Kidney epithelial cell (primary cell): ENCODE results near the gene TTC33. TPM values are rescaled to one million over a fixed set of nuclear protein-coding genes. Genes with fewer than 3 reads are reported as not detected.
A peak's percentile ranks its signal among the peaks of the same experiment; 100 is the strongest.
"Not testable (repeated sequence)": the region's sequence is repeated elsewhere in the genome, so short reads cannot be mapped to it uniquely, and the experiment has no call there.

ENCODE experiments used
- DNase-seq: peaks from one replicate; pipeline ENCODE4 v3.0.0-alpha.2; 2010; ENCODE audit warnings: low read depth
- H3K27me3 ChIP-seq: 2 replicates; pipeline ENCODE4 v1.6.0; 2011; ENCODE audit warnings: low read length; ENCODE audit not compliant: control insufficient read depth, insufficient read depth
- H3K36me3 ChIP-seq: 2 replicates; pipeline ENCODE4 v1.5.1; 2011; ENCODE audit warnings: low read length; ENCODE audit not compliant: control insufficient read depth, insufficient read depth
- H3K4me3 ChIP-seq: 2 replicates; pipeline ENCODE4 v1.5.1; 2011; ENCODE audit warnings: low read depth, mild to moderate bottlenecking, control low read depth, low read length
- total RNA-seq: library from RNA; depleted of rRNA; stranded (reverse); fragments of >200 nt; gene quantifications from 2 replicates; pipeline ENCODE4 v1.2.3, GENCODE V29; 2015
- TF ChIP-seq, protein P1 (sequence below): IDR thresholded peaks from 2 replicates; pipeline ENCODE4 v1.5.1; 2011; ENCODE audit warnings: mild to moderate bottlenecking, moderate library complexity, low read length, control low read depth, inconsistent platforms; ENCODE audit not compliant: insufficient read depth, poor library complexity, severe bottlenecking

TTC33 gene
- total RNA-seq, 1 donor from 2014 or later: 13.8 TPM

DNA sequence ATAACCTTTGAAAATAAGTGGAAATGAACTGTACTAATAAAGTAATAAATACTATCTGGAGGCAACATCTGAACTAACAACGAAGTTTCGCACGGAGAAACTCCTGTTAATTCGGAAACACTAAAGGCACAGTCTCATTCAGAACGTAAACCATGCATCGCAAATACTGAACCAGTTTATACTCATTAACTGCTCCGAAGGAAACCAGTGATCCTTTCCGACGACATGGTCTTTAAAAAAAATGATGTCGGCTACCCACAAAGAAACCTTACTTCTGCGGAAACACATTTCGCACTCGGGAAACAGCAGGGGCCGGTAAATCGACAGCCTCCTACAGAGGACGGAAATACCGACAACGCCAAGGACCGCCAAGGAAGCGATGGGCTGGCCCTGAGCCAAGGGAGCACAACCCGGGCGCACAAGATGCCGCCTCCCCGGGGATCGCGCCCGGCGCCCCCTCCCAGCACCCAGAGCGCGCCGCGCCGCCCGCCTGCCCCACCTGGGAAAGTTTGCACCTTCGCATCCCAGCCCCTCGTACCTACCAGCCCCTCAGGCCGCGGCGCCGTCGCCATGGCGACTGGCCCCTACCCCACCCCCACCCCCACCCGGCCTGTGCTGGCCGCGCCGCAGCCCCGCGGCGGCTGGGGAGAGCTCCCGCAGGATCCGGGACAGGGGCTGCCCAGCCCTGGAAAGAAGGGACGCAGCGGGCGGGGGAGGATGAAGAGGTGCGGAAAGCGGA lies 41.7 kb upstream of the TTC33 start:
- DNase-seq: peak; percentile 5
- no peaks in the 10 kb centered on the region for H3K36me3 ChIP-seq
- no peaks in the 10 kb centered on the region for H3K27me3 ChIP-seq
- peak overlapping the region; percentile 99 for H3K4me3 ChIP-seq
- TF ChIP-seq, protein P1, sequence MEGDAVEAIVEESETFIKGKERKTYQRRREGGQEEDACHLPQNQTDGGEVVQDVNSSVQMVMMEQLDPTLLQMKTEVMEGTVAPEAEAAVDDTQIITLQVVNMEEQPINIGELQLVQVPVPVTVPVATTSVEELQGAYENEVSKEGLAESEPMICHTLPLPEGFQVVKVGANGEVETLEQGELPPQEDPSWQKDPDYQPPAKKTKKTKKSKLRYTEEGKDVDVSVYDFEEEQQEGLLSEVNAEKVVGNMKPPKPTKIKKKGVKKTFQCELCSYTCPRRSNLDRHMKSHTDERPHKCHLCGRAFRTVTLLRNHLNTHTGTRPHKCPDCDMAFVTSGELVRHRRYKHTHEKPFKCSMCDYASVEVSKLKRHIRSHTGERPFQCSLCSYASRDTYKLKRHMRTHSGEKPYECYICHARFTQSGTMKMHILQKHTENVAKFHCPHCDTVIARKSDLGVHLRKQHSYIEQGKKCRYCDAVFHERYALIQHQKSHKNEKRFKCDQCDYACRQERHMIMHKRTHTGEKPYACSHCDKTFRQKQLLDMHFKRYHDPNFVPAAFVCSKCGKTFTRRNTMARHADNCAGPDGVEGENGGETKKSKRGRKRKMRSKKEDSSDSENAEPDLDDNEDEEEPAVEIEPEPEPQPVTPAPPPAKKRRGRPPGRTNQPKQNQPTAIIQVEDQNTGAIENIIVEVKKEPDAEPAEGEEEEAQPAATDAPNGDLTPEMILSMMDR: no peak

DNA sequence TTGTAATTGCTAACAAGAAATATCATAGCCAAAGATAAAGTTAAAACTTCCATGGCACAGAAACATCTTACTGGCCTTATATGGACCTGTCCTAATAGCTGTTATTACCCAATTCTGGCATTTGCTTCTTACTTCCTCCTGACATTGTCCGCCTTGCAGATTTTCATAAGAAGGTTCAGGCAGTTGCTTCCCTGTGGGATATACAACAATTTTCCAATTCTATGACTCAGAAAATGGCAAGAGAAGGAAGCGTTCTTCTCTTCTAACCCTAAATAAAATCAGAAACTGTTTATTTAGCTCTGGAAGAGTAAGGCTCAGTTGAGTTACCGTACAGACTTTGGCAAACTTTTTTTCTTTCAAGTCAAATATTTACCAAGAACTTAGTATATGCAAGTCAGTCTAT lies 40.7 kb upstream of the TTC33 start:
- no peaks in the 10 kb centered on the region for H3K36me3 ChIP-seq
- peak overlapping the region; percentile 99 for H3K4me3 ChIP-seq
- TF ChIP-seq, protein P1: no peak
- no peak for DNase-seq
- no peaks in the 10 kb centered on the region for H3K27me3 ChIP-seq

DNA sequence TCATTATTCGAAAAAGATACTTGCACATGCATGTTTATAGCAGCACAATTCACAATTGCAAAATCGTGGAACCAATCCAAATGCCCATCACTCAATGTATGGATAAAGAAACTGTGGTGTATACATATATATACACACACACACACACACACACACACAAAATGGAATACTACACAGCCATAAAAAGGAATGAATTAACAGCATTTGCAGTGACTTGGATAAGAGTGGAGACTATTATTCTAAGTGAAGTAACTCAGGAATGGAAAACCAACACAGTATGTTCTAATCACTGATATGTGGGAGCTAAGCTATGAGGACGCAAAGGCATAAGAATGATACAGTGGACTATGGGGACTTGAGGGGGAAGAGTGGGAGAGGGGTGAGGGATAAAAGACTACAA lies 39.1 kb upstream of the TTC33 start:
- H3K27me3 ChIP-seq, H3K36me3 ChIP-seq, DNase-seq, H3K4me3 ChIP-seq: not testable (repeated sequence)

DNA sequence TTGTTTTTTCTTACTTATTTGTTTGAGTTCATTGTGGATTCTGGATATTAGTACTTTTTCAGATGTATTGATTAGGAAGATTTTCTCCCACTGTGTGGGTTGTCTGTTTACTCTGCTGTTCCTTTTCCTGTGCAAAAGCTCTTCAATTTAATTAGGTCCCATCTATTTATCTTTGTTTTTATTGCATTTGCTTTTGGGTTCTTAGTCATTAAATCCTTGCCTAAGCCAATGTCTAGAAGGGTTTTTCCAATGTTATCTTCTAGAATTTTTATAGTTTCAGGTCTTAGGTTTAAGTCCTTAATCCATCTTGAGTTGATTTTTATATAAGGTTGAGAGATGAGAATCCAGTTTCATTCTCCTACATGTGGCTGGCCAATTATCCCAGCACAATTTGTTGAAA lies 38.6 kb upstream of the TTC33 start:
- H3K4me3 ChIP-seq, H3K27me3 ChIP-seq, H3K36me3 ChIP-seq, DNase-seq: not testable (repeated sequence)

DNA sequence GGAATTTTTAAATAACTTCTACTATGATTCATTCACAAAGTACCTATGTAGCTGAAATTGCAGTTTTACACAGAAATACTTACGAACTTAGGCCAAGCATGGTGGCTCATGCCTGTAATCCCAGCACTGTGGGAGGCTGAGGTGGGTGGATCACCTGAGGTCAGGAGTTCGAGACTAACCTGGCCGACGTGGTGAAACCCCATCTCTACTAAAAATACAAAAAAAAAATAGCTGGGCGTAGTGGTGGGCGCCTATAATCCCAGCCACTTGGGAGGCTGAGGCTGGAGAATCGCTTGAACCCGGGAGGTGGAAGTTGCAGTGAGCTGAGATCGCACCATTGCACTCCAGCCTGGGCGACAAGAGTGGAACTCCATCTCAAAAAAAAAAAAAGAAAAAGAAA lies 36.9 kb upstream of the TTC33 start:
- H3K36me3 ChIP-seq, DNase-seq, H3K27me3 ChIP-seq, H3K4me3 ChIP-seq: not testable (repeated sequence)

DNA sequence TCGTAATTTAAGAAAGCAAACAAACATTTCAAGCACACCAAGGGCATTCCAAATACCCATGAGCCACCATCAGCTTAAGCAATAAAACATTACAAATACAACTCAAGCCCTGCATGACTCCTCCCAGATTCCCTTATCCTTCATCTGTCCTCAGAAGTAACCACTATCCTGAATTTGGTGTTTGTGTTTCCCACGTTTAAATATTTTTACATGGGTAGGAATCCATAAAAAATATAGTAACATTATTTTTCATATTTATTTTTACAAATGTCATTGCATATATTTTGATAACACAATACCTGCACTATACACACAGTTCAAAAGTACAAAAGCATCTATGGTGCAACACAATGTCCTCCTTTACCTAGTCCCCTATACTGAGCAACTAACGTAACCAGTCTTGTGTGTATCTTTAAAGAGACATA lies 36.0 kb upstream of the TTC33 start:
- no peaks in the 10 kb centered on the region for H3K27me3 ChIP-seq
- no peaks in the 10 kb centered on the region for H3K36me3 ChIP-seq
- H3K4me3 ChIP-seq: no peak overlapping the region
- no peak for DNase-seq
- TF ChIP-seq, protein P1: no peak

DNA sequence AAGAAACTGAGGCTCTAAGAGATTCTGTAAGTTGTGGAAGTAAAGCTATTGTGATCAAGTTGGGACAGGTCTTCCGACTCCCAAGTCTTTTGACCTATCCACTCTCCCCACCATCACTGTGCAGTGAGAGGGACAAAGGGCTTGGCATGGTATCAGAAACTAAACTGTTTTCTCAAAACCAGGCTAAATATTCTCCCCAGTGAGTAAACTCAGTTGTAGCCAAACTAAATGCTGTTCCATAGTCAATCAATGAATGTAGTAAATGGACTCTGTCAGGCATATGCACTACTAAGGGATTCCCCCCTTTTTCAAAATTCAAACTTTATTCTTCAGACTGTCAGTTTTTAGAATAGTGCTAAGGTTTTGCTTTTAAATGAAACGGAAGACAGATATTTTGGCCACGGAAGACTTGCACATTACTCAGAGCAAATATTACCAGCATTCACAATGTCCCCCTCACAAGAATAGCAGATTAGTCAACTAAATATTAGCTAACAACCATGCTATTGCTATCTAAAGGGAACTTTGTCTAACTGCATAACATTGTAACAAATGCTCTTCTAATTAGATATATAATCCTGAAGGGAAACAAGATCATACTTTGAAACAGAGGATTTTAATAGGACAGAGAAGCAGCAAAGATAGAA lies 35.3 kb upstream of the TTC33 start:
- H3K4me3 ChIP-seq: no peak overlapping the region
- DNase-seq: no peak
- no peaks in the 10 kb centered on the region for H3K27me3 ChIP-seq
- TF ChIP-seq, protein P1: no peak
- no peaks in the 10 kb centered on the region for H3K36me3 ChIP-seq

DNA sequence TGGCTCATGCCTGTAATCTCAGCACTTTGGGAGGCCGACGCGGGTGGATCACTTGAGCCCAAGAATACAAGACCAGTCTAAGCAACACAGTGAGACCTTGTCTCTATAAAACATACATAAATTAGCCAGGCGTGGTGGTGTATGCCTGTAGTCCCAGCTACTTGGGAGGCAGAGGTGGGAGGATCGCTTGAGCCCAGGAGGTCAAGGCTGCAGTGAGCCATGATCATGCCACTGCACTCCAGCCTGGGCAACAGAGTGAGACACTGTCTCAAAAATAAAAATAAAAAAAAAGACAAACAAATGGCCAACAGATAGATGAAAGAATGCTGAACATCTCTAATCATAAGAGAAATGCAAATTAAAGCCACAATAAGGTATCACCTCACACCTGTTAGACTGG lies 33.2 kb upstream of the TTC33 start:
- not testable (repeated sequence) for H3K36me3 ChIP-seq, DNase-seq, H3K27me3 ChIP-seq, H3K4me3 ChIP-seq
